ENCODE results near the gene LRRFIP1. TPM values are rescaled to one million over a fixed set of nuclear protein-coding genes. Genes with fewer than 3 reads are reported as not detected.

LRRFIP1 gene
- total and polyA plus RNA-seq, 9 of the 15 experiments (the other 6 are each of a cell fraction or from before 2014, with no cell fraction given): 13.1 to 45.2 (median 31.3) TPM

DNA sequence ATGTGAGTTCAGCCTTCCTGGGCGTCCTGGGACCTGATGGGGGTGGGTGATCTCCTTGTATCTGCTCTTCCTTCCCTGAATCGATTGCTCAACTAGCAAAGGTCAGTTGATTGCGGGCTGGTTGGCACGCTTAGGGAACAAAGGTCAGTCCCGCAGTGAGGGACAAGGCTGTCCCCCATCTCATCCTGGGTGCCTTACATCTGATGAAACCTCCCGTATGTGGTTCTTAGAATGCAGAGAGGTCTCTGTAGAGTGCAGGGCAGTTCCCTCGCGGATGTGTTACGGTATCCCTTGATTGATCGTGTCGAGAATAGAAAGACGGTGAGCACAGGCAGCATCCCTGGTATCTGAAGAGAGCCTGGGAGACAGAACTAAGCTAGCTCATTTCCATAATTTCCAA is 114.8 kb downstream of the LRRFIP1 start (continued):
- TF ChIP-seq MTA1 (IDR thresholded peaks at IDR 0.05; ENCODE audit: borderline replicate concordance) (no peak), EHMT2 (IDR thresholded peaks at IDR 0.05) (no peak), MEF2A (IDR thresholded peaks at IDR 0.05; ENCODE audit: control insufficient read depth, low read depth, low read length) (no peak)

DNA sequence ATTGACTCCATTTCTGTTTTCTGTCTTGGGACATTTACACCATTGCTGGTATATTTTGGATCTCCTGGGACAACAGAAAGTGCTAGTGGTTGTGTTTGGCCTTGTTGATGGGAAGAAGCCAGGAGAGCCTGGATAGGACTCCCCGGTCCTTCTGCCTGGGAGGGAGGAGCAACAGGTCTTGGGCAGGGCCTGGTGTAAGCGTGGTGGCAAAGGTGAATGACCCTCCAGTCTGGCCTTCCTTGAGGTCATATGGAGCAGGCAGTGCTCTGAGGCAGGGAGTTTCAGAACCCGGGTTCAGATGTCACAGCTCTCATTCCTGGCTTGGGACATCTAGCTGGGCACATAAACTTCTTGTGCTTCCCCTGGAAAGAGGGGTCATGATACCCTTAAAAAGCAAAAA is 115.2 kb downstream of the LRRFIP1 start:
- Histone ChIP-seq H3K9ac (ENCODE audit: insufficient read depth in 1 of 2, low read depth in 2 of 2, low read length in 2 of 2) (no peak overlapping the region), H2AFZ (ENCODE audit: low read depth, low read length) (no peak overlapping the region), H3K27ac (ENCODE audit: extremely low read depth, low read depth, low read length) (no peak overlapping the region), H3K4me1 (replicated peaks in 1 of 2; ENCODE audit: control insufficient read depth in 2 of 2, insufficient read depth in 2 of 2, low read length in 2 of 2) (peaks cover 0 to 8% of the 10 kb centered on the region in 2 experiments; a peak in 3 of 5 replicates), H3K27me3 (ENCODE audit: control insufficient read depth in 2 of 2, insufficient read depth in 2 of 2, low read length in 2 of 2) (no peaks in the 10 kb centered on the region), H4K20me1 (replicated peaks; ENCODE audit: control insufficient read depth, insufficient read depth, low read length) (peaks cover 7% of the 10 kb centered on the region; the same call in 1 of the 2 replicates), H3K9me3 (replicated peaks; ENCODE audit: control insufficient read depth, insufficient read depth, low read depth, low read length) (no peaks in the 10 kb centered on the region), H3K36me3 (ENCODE audit: control insufficient read depth, insufficient read depth, low read length) (no peaks in the 10 kb centered on the region), H3K4me3 (no peak overlapping the region), H3K4me2 (ENCODE audit: insufficient read depth, low read length) (no peak overlapping the region), H3K9me1 (ENCODE audit: control insufficient read depth, insufficient read depth, low read length) (no peaks in the 10 kb centered on the region), H3K79me2 (ENCODE audit: control insufficient read depth, insufficient read depth, low read length) (no peaks in the 10 kb centered on the region)
- in situ Hi-C loops (cut with MboI) (loop anchor here (5.0 kb wide), 1 partner anchor 65 kb away; no protein-coding TSS in a partner anchor), intact Hi-C loops (cut with micrococcal nuclease) (loop anchor here (10.0 kb wide), 1 partner anchor 158 kb away; no protein-coding TSS in a partner anchor)
- POLR2A ChIA-PET: interaction anchor here (0.6 kb wide), 1 partner anchor 72 kb away, joined by 3 read pairs; no protein-coding TSS in a partner anchor
- WGBS (ENCODE audit: insufficient coverage, low coverage, missing lambda C conversion rate): 78% methylated on average over 3 of the region's 3 CpGs
- no TSS peak for BruUV-seq (replicated peaks)
- CTCF ChIA-PET (ENCODE audit: low intra/inter-chr PET ratio): interaction anchor here (4.3 kb wide), 1 partner anchor 69 kb away, joined by 59 read pairs; no protein-coding TSS in a partner anchor
- ATAC-seq (no peak), FAIRE-seq (no peak), DNase-seq (ENCODE audit: extremely low read depth in 1 of 4, low spot score in 3 of 4) (no peak)
- TF ChIP-seq ASH1L (IDR thresholded peaks at IDR 0.05; ENCODE audit: borderline replicate concordance, low read depth, partially characterized antibody) (no peak), KLF1 (tag; IDR thresholded peaks at IDR 0.05) (no peak), DPF2 (IDR thresholded peaks at IDR 0.05) (no peak), CBX8 (IDR thresholded peaks at IDR 0.05; ENCODE audit: borderline replicate concordance, extremely low read depth, low read depth, low read length, poor library complexity, severe bottlenecking) (no peak), NFIC (IDR thresholded peaks at IDR 0.05) (no peak), ZNF668 (CRISPR knock-in tag; IDR thresholded peaks at IDR 0.05) (no peak), RNF2 (IDR thresholded peaks at IDR 0.05) (no peak), HEY1 (CRISPR knock-in tag; IDR thresholded peaks at IDR 0.05; ENCODE audit: borderline replicate concordance) (no peak), FOXJ2 (tag; IDR thresholded peaks at IDR 0.05) (no peak), GABPB1 (CRISPR knock-in tag; IDR thresholded peaks at IDR 0.05) (no peak), PTRF (tag; IDR thresholded peaks at IDR 0.05) (no peak), ZNF23 (CRISPR knock-in tag; IDR thresholded peaks at IDR 0.05) (no peak), CTBP1 (IDR thresholded peaks at IDR 0.05; ENCODE audit: borderline replicate concordance) (no peak), POLR2G (IDR thresholded peaks at IDR 0.05; ENCODE audit: low read depth, low read length) (no peak), KDM4B (IDR thresholded peaks at IDR 0.05; ENCODE audit: borderline replicate concordance in 2 of 2, low read depth in 1 of 2) (no peak), XRCC3 (IDR thresholded peaks at IDR 0.05) (no peak)
- TF ChIP-seq, protein P1, sequence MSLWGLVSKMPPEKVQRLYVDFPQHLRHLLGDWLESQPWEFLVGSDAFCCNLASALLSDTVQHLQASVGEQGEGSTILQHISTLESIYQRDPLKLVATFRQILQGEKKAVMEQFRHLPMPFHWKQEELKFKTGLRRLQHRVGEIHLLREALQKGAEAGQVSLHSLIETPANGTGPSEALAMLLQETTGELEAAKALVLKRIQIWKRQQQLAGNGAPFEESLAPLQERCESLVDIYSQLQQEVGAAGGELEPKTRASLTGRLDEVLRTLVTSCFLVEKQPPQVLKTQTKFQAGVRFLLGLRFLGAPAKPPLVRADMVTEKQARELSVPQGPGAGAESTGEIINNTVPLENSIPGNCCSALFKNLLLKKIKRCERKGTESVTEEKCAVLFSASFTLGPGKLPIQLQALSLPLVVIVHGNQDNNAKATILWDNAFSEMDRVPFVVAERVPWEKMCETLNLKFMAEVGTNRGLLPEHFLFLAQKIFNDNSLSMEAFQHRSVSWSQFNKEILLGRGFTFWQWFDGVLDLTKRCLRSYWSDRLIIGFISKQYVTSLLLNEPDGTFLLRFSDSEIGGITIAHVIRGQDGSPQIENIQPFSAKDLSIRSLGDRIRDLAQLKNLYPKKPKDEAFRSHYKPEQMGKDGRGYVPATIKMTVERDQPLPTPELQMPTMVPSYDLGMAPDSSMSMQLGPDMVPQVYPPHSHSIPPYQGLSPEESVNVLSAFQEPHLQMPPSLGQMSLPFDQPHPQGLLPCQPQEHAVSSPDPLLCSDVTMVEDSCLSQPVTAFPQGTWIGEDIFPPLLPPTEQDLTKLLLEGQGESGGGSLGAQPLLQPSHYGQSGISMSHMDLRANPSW (CRISPR knock-in tag; IDR thresholded peaks at IDR 0.05): no peak

Data from K562 (cell line).